ENCODE data around the gene DENND2D. TPM values are rescaled to one million over a fixed set of nuclear protein-coding genes. Genes with fewer than 3 reads are reported as not detected.

DENND2D gene
- total and polyA plus RNA-seq, 4 experiments from 2014 or later = 125 to 284 (median 252) TPM

- H3K4me3 ChIP-seq (ENCODE audit: low read length in 2 of 2) = peak overlapping the region in 1 of 2 donors; percentile 25
Observed at GRCh38 chr1:111214074-111214801, 13.8 kb upstream of the DENND2D start.

GRCh38 chr1:111213412-111213811, 13.0 kb upstream of the DENND2D start:
- Mint-ChIP-seq H3K9me3 (peaks cover 0 to 6% (median 0%) of the 10 kb centered on the region in 8 donors), H3K4me3 (peak overlapping the region; percentile 62 to 87 (median 70)), H3K27ac (peak overlapping the region; percentile 80 to 100 (median 95)), H3K4me1 (peaks cover 70 to 84% (median 72%) of the 10 kb centered on the region in 4 donors), H3K27me3 (peaks cover 0 to 2% of the 10 kb centered on the region in 2 donors), H3K36me3 (peaks cover 0 to 13% of the 10 kb centered on the region in 2 donors)
- peak overlapping the region; percentile 48 for H3K27ac ChIP-seq (ENCODE audit: low read depth, low read length)
- intact Hi-C loops (cut with micrococcal nuclease) = loop anchor here (10.0 kb wide), 1 partner anchor 249 kb away; the partner anchor contains the start of gene LRIF1
- H3K4me3 ChIP-seq (ENCODE audit: low read length in 2 of 2) = no peak overlapping the region
- DNase-seq = peak in 1 of 5 donors; percentile 41
- CTCF ChIA-PET (ENCODE audit: partially characterized antibody) = interaction anchor here (2.8 to 17.0 kb wide), 2 partner anchors 10 to 18 kb away, joined by 15 to 623 read pairs; partner anchors contain the start of gene DENND2D
- no peaks in the 10 kb centered on the region for H3K9me3 ChIP-seq (ENCODE audit: control insufficient read depth in 1 of 2, low read length in 2 of 2)
- H3K27me3 ChIP-seq (ENCODE audit: insufficient read depth, low read length) = no peaks in the 10 kb centered on the region
- no peaks in the 10 kb centered on the region for H3K36me3 ChIP-seq (ENCODE audit: insufficient read depth, low read length)
- peaks cover 68% of the 10 kb centered on the region for H3K4me1 ChIP-seq (ENCODE audit: insufficient read depth, low read length)
- POLR2A ChIA-PET (ENCODE audit: partially characterized antibody) = interaction anchor here (0.7 to 18.7 kb wide), 5 partner anchors 8 to 235 kb away, joined by 3 to 1434 read pairs (median 6); partner anchors contain the start of genes CEPT1, CHI3L2, DENND2D and DRAM2

More at GRCh38 chr1:111214074-111214801, 13.8 kb upstream of the DENND2D start:
- Histone ChIP-seq H3K27me3 (ENCODE audit: insufficient read depth, low read length) (no peaks in the 10 kb centered on the region), H3K27ac (ENCODE audit: low read depth, low read length) (peak overlapping the region; percentile 48), H3K36me3 (ENCODE audit: insufficient read depth, low read length) (no peaks in the 10 kb centered on the region), H3K9me3 (ENCODE audit: control insufficient read depth in 1 of 2, low read length in 2 of 2) (no peaks in the 10 kb centered on the region), H3K4me1 (ENCODE audit: insufficient read depth, low read length) (peaks cover 76% of the 10 kb centered on the region)
- ChIA-PET POLR2A (ENCODE audit: partially characterized antibody) (interaction anchor here (1.4 to 18.7 kb wide), 8 partner anchors 12 to 235 kb away, joined by 3 to 1434 read pairs (median 12); partner anchors contain the start of genes CEPT1, CHI3L2, DENND2D and DRAM2), CTCF (ENCODE audit: partially characterized antibody) (interaction anchor here (0.7 to 17.0 kb wide), 6 partner anchors 9 to 186 kb away, joined by 3 to 623 read pairs (median 10); partner anchors contain the start of gene DENND2D)
- Mint-ChIP-seq H3K9me3 (peaks cover 0 to 6% (median 0%) of the 10 kb centered on the region in 8 donors), H3K27ac (peak overlapping the region; percentile 87 to 100 (median 97)), H3K27me3 (peaks cover 0 to 2% of the 10 kb centered on the region in 2 donors), H3K4me1 (peaks cover 73 to 88% (median 76%) of the 10 kb centered on the region in 4 donors), H3K36me3 (peaks cover 0 to 13% of the 10 kb centered on the region in 2 donors), H3K4me3 (peak overlapping the region; percentile 64 to 87 (median 76))
- intact Hi-C loops (cut with micrococcal nuclease) = loop anchor here (10.0 kb wide), 1 partner anchor 249 kb away; the partner anchor contains the start of gene LRIF1
- no peak for DNase-seq

GRCh38 chr1:111212634-111213335, 12.3 kb upstream of the DENND2D start:
- Histone ChIP-seq H3K4me1 (ENCODE audit: insufficient read depth, low read length) (peaks cover 62% of the 10 kb centered on the region), H3K9me3 (ENCODE audit: control insufficient read depth in 1 of 2, low read length in 2 of 2) (no peaks in the 10 kb centered on the region), H3K4me3 (ENCODE audit: low read length in 2 of 2) (no peak overlapping the region), H3K36me3 (ENCODE audit: insufficient read depth, low read length) (no peaks in the 10 kb centered on the region), H3K27me3 (ENCODE audit: insufficient read depth, low read length) (no peaks in the 10 kb centered on the region), H3K27ac (ENCODE audit: low read depth, low read length) (no peak overlapping the region)
- peak overlapping the region in 7 of 8 donors; percentile 62 to 87 (median 72) for H3K4me3 Mint-ChIP-seq
- peaks cover 0 to 4% (median 0%) of the 10 kb centered on the region in 8 donors for H3K9me3 Mint-ChIP-seq
- ChIA-PET POLR2A (ENCODE audit: partially characterized antibody) (interaction anchor here (0.7 to 18.7 kb wide), 3 partner anchors 8 to 14 kb away, joined by 3 to 1434 read pairs (median 105); partner anchors contain the start of genes CHI3L2 and DENND2D), CTCF (ENCODE audit: partially characterized antibody) (interaction anchor here (17.0 kb wide), 1 partner anchor 17 kb away, joined by 623 read pairs; the partner anchor contains the start of gene DENND2D)
- peak overlapping the region; percentile 78 to 100 (median 93) for H3K27ac Mint-ChIP-seq
- intact Hi-C loops (cut with micrococcal nuclease) = loop anchor here (10.0 kb wide), 1 partner anchor 248 kb away; the partner anchor contains the start of gene LRIF1
- peaks cover 0 to 2% of the 10 kb centered on the region in 2 donors for H3K27me3 Mint-ChIP-seq
- H3K4me1 Mint-ChIP-seq = peaks cover 69 to 84% (median 72%) of the 10 kb centered on the region in 4 donors
- DNase-seq = no peak
- H3K36me3 Mint-ChIP-seq = peaks cover 0 to 13% of the 10 kb centered on the region in 2 donors

GRCh38 chr1:111211921-111212320, 11.5 kb upstream of the DENND2D start:
- DNase-seq = no peak
- ChIA-PET POLR2A (ENCODE audit: partially characterized antibody) (interaction anchor here (8.2 to 18.7 kb wide), 2 partner anchors 13 to 15 kb away, joined by 105 to 1434 read pairs; partner anchors contain the start of genes CHI3L2 and DENND2D), CTCF (ENCODE audit: partially characterized antibody) (interaction anchor here (0.6 kb wide), 1 partner anchor 22 kb away, joined by 3 read pairs; no protein-coding TSS in a partner anchor)
- Histone ChIP-seq H3K9me3 (ENCODE audit: control insufficient read depth in 1 of 2, low read length in 2 of 2) (no peaks in the 10 kb centered on the region), H3K27ac (ENCODE audit: low read depth, low read length) (no peak overlapping the region), H3K4me3 (ENCODE audit: low read length in 2 of 2) (no peak overlapping the region), H3K27me3 (ENCODE audit: insufficient read depth, low read length) (no peaks in the 10 kb centered on the region), H3K36me3 (ENCODE audit: insufficient read depth, low read length) (no peaks in the 10 kb centered on the region), H3K4me1 (ENCODE audit: insufficient read depth, low read length) (peaks cover 53% of the 10 kb centered on the region)
- Mint-ChIP-seq H3K4me3 (no peak overlapping the region), H3K4me1 (peaks cover 66 to 80% (median 69%) of the 10 kb centered on the region in 4 donors), H3K9me3 (peaks cover 0 to 4% (median 0%) of the 10 kb centered on the region in 8 donors), H3K27me3 (peaks cover 0 to 2% of the 10 kb centered on the region in 2 donors), H3K36me3 (peaks cover 0 to 11% of the 10 kb centered on the region in 2 donors), H3K27ac (no peak overlapping the region)
- intact Hi-C loops (cut with micrococcal nuclease) = loop anchor here (10.0 kb wide), 1 partner anchor 247 kb away; the partner anchor contains the start of gene LRIF1

- intact Hi-C loops (cut with micrococcal nuclease) = loop anchor here (10.0 kb wide), 1 partner anchor 245 kb away; the partner anchor contains the start of gene LRIF1
- CTCF ChIA-PET (ENCODE audit: partially characterized antibody) = interaction anchor here (0.8 to 1.9 kb wide), 3 partner anchors 11 to 13 kb away, joined by 3 to 4 read pairs (median 3); no protein-coding TSS in a partner anchor
- no peak overlapping the region for H3K4me3 Mint-ChIP-seq
Observed at GRCh38 chr1:111209622-111210021, 9.2 kb upstream of the DENND2D start.

GRCh38 chr1:111208921-111209320, 8.5 kb upstream of the DENND2D start:
- H3K4me3 Mint-ChIP-seq = no peak overlapping the region
- Histone ChIP-seq H3K4me1 (ENCODE audit: insufficient read depth, low read length) (peaks cover 39% of the 10 kb centered on the region), H3K27me3 (ENCODE audit: insufficient read depth, low read length) (no peaks in the 10 kb centered on the region), H3K4me3 (ENCODE audit: low read length in 2 of 2) (no peak overlapping the region), H3K9me3 (ENCODE audit: control insufficient read depth in 1 of 2, low read length in 2 of 2) (no peaks in the 10 kb centered on the region), H3K27ac (ENCODE audit: low read depth, low read length) (no peak overlapping the region), H3K36me3 (ENCODE audit: insufficient read depth, low read length) (no peaks in the 10 kb centered on the region)
- ChIA-PET CTCF (ENCODE audit: partially characterized antibody) (interaction anchor here (1.2 to 1.9 kb wide), 3 partner anchors 10 to 13 kb away, joined by 3 to 4 read pairs (median 3); no protein-coding TSS in a partner anchor), POLR2A (ENCODE audit: partially characterized antibody) (no interaction called here)
- DNase-seq = no peak
- intact Hi-C loops (cut with micrococcal nuclease) = no loop called here
- no peaks in the 10 kb centered on the region for H3K9me3 Mint-ChIP-seq
- H3K27me3 Mint-ChIP-seq = no peaks in the 10 kb centered on the region
- peak overlapping the region in 1 of 7 donors; percentile 5 for H3K27ac Mint-ChIP-seq
- H3K4me1 Mint-ChIP-seq = peaks cover 52 to 71% (median 58%) of the 10 kb centered on the region in 4 donors
- H3K36me3 Mint-ChIP-seq = peaks cover 0 to 5% of the 10 kb centered on the region in 2 donors

More at GRCh38 chr1:111209622-111210021, 9.2 kb upstream of the DENND2D start:
- no peaks in the 10 kb centered on the region for H3K9me3 Mint-ChIP-seq
- Histone ChIP-seq H3K4me1 (ENCODE audit: insufficient read depth, low read length) (peaks cover 43% of the 10 kb centered on the region), H3K9me3 (ENCODE audit: control insufficient read depth in 1 of 2, low read length in 2 of 2) (no peaks in the 10 kb centered on the region), H3K36me3 (ENCODE audit: insufficient read depth, low read length) (no peaks in the 10 kb centered on the region), H3K27me3 (ENCODE audit: insufficient read depth, low read length) (no peaks in the 10 kb centered on the region), H3K27ac (ENCODE audit: low read depth, low read length) (no peak overlapping the region), H3K4me3 (ENCODE audit: low read length in 2 of 2) (no peak overlapping the region)
- no peaks in the 10 kb centered on the region for H3K27me3 Mint-ChIP-seq
- POLR2A ChIA-PET (ENCODE audit: partially characterized antibody) = interaction anchor here (0.9 to 1.0 kb wide), 2 partner anchors 9 to 16 kb away, joined by 3 to 4 read pairs; no protein-coding TSS in a partner anchor
- no peak for DNase-seq
- H3K36me3 Mint-ChIP-seq = peaks cover 0 to 5% of the 10 kb centered on the region in 2 donors
- no peak overlapping the region for H3K27ac Mint-ChIP-seq
- peaks cover 58 to 77% (median 63%) of the 10 kb centered on the region in 4 donors for H3K4me1 Mint-ChIP-seq
